OCI-LY7 (cell line): ENCODE results near the gene HACD3.

Source experiments
- CTCF ChIP-seq: fragments of 200-600 bp; sonication (generic); conservative IDR thresholded peaks from 2 replicates; pipeline ENCODE4 v1.5.1; 2014; ENCODE audit warnings: mild to moderate bottlenecking, antibody characterized with exemption, low read length, moderate library complexity, mixed read lengths
- EZH2phosphoT487 ChIP-seq: fragments of 200-600 bp; sonication (generic); IDR thresholded peaks from 2 replicates; pipeline ENCODE4 v1.6.1; 2018; ENCODE audit warnings: low read depth, borderline replicate concordance, mild to moderate bottlenecking, mixed run types, antibody characterized with exemption, low read length, moderate library complexity, mixed read lengths

- TF ChIP-seq CTCF = no peak
- no peak for TF ChIP-seq EZH2phosphoT487
These were observed 41.7 kb downstream of the HACD3 start for GRCh38 chr15:65571971-65572370.
